K562 (cell line): ENCODE results near the gene METTL22. TPM values are rescaled to one million over a fixed set of nuclear protein-coding genes. Genes with fewer than 3 reads are reported as not detected.
A peak's percentile ranks its signal among the peaks of the same experiment; 100 is the strongest.

Experiments used
- BCL6 ChIP-seq: fragments of 250-450 bp; sonication (Bioruptor Pico); IDR thresholded peaks from 2 replicates; pipeline ENCODE4 v1.4.0; 2020
- CBFB ChIP-seq: sonication (generic); formaldehyde crosslinking; IDR thresholded peaks from 2 replicates; pipeline ENCODE4 v1.4.0; 2020; ENCODE audit warnings: mild to moderate bottlenecking, missing genetic modification reagents
- CBX5 ChIP-seq: IDR thresholded peaks from 2 replicates; pipeline ENCODE4 v1.6.1; 2014; ENCODE audit warnings: low read depth, borderline replicate concordance
- CHD2 ChIP-seq: IDR thresholded peaks from 2 replicates; pipeline ENCODE4 v1.6.1; 2011; ENCODE audit warnings: low read depth, low read length
- DACH1 ChIP-seq: fragments of 450-650 bp; IDR thresholded peaks from 2 replicates; pipeline ENCODE4 v1.6.1; 2018; ENCODE audit not compliant: partially characterized antibody
- E2F3 ChIP-seq: fragments of 250-450 bp; sonication (Bioruptor Pico); IDR thresholded peaks from 2 replicates; pipeline ENCODE4 v1.4.0; 2020; ENCODE audit warnings: mild to moderate bottlenecking
- E4F1 ChIP-seq: fragments of 250-450 bp; sonication (Bioruptor Pico); IDR thresholded peaks from 2 replicates; pipeline ENCODE4 v1.5.0; 2021; ENCODE audit warnings: mild to moderate bottlenecking, borderline replicate concordance
- GATAD2A ChIP-seq: fragments of 450-650 bp; IDR thresholded peaks from 2 replicates; pipeline ENCODE4 v1.6.1; 2017
- HMBOX1 ChIP-seq: sonication (generic); IDR thresholded peaks from 2 replicates; pipeline ENCODE4 v1.6.1; 2016
- KAT8 ChIP-seq: fragments of 450-650 bp; IDR thresholded peaks from 2 replicates; pipeline ENCODE4 v1.6.1; 2016; ENCODE audit warnings: low read depth, mild to moderate bottlenecking
- MTA1 ChIP-seq: fragments of 450-650 bp; IDR thresholded peaks from 2 replicates; pipeline ENCODE4 v1.6.1; 2017; ENCODE audit warnings: borderline replicate concordance
- PHF21A ChIP-seq: fragments of 450-650 bp; IDR thresholded peaks from 2 replicates; pipeline ENCODE4 v1.6.1; 2017; ENCODE audit warnings: low read depth, borderline replicate concordance
- PML ChIP-seq: IDR thresholded peaks from 2 replicates; pipeline ENCODE4 v1.6.1; 2012; ENCODE audit warnings: low read length, inconsistent platforms
- PTTG1 ChIP-seq: fragments of 450-650 bp; IDR thresholded peaks from 2 replicates; pipeline ENCODE4 v1.6.1; 2016; ENCODE audit warnings: low read depth, mild to moderate bottlenecking, missing genetic modification characterization, missing compliant biosample characterization
- SAFB2 ChIP-seq: fragments of 200-400 bp; formaldehyde crosslinking; IDR thresholded peaks from 2 replicates; pipeline ENCODE4 v1.6.1; 2018; ENCODE audit warnings: borderline replicate concordance, low read length, low read depth, moderate library complexity; ENCODE audit not compliant: severe bottlenecking
- SMARCE1 ChIP-seq: fragments of 450-650 bp; IDR thresholded peaks from 2 replicates; pipeline ENCODE4 v1.7.1; 2016; ENCODE audit warnings: mild to moderate bottlenecking
- SMC3 ChIP-seq: conservative IDR thresholded peaks from 2 replicates; pipeline ENCODE4 v1.6.1; 2011; ENCODE audit warnings: low read depth, low read length, improper control_type of control experiment; ENCODE audit not compliant: insufficient read depth
- SRSF1 ChIP-seq: fragments of 200-400 bp; formaldehyde crosslinking; IDR thresholded peaks from 2 replicates; pipeline ENCODE4 v1.6.1; 2017; ENCODE audit warnings: mild to moderate bottlenecking, low read depth, low read length, moderate library complexity
- STAT5A ChIP-seq: IDR thresholded peaks from 2 replicates; pipeline ENCODE4 v1.6.1; 2012; ENCODE audit warnings: low read length, inconsistent platforms, borderline replicate concordance
- TCF7 ChIP-seq: sonication (generic); IDR thresholded peaks from 2 replicates; pipeline ENCODE4 v1.6.1; 2016; ENCODE audit warnings: antibody characterized with exemption, borderline replicate concordance
- ZEB2 ChIP-seq: fragments of 450-650 bp; IDR thresholded peaks from 2 replicates; pipeline ENCODE4 v1.6.1; 2016
- ZNF124 ChIP-seq: sonication (generic); formaldehyde crosslinking; IDR thresholded peaks from 2 replicates; pipeline ENCODE4 v1.8.1; 2022; ENCODE audit warnings: missing genetic modification reagents
- ZNF217 ChIP-seq: sonication (generic); formaldehyde crosslinking; IDR thresholded peaks from 2 replicates; pipeline ENCODE4 v1.8.0; 2022; ENCODE audit warnings: mild to moderate bottlenecking, missing genetic modification reagents
- ZNF57 ChIP-seq: fragments of 450-650 bp; formaldehyde crosslinking; IDR thresholded peaks from 2 replicates; pipeline ENCODE4 v1.4.0; 2020; ENCODE audit warnings: mild to moderate bottlenecking, moderate library complexity
- ZNF77 ChIP-seq: fragments of 250-450 bp; sonication (Bioruptor Pico); IDR thresholded peaks from 2 replicates; pipeline ENCODE4 v1.5.0; 2020
- polyA plus RNA-seq, 8 experiments: library from polyadenylated mRNA; depleted of rRNA in 4 of 8; stranded (reverse) in 5 of 8; unstranded in 3 of 8; fragments of >200 nt; fragmentation: Nextera tagmentation in 2 of 8; fragmentation: Illumina TruSeq in 1 of 8; extraction: Ambion mirVana in 2 of 8; extraction: Trizol in 1 of 8; gene quantifications; 2 replicates each; pipeline versions ENCODE4 v1.2.1 to v1.2.3, GENCODE V29; 2011 to 2014; ENCODE audit warnings: inconsistent platforms in 1 of 8, missing spikeins in 1 of 8
- total RNA-seq, 7 experiments: library from RNA; depleted of rRNA in 6 of 7; stranded (reverse); fragments of >200 nt in 6 of 7; fragmentation: Illumina TruSeq in 2 of 7; extraction: Trizol in 2 of 7; gene quantifications; 2 replicates each; pipeline versions ENCODE4 v1.2.1 to v1.2.3, GENCODE V29; 2011 to 2021; ENCODE audit warnings: low replicate concordance in 1 of 7

METTL22 gene
- total and polyA plus RNA-seq, 9 of the 15 experiments (the other 6 are each of a cell fraction or from before 2014, with no cell fraction given), result 6.9 to 33.2 (median 18.5) TPM

- TF ChIP-seq E4F1 (CRISPR knock-in tag) (no peak), GATAD2A (no peak), E2F3 (CRISPR knock-in tag) (no peak), SMC3 (no peak), PHF21A (no peak), SRSF1 (no peak), PML (peak; percentile 96), ZEB2 (peak; percentile 90), ZNF217 (CRISPR knock-in tag) (no peak), STAT5A (peak; percentile 87), PTTG1 (tag) (no peak), CBX5 (no peak), CHD2 (no peak), ZNF57 (CRISPR knock-in tag) (no peak), HMBOX1 (no peak), CBFB (no peak), SAFB2 (no peak), TCF7 (no peak), MTA1 (peak; percentile 58; the same call in 1 of the 2 replicates), BCL6 (no peak), SMARCE1 (peak; percentile 72; the same call in 1 of the 2 replicates), ZNF77 (no peak), ZNF124 (CRISPR knock-in tag) (no peak), KAT8 (no peak), DACH1 (no peak)
Measured at GRCh38 chr16:8594149-8594666, 27.3 kb upstream of the METTL22 start (continued).
